DND-41 (cell line): ENCODE results near the gene SHANK1.

Experiments
- CTCF ChIP-seq: IDR thresholded peaks from 2 replicates; pipeline ENCODE4 v1.5.1; 2012; ENCODE audit warnings: borderline replicate concordance, low read length, moderate library complexity, mild to moderate bottlenecking; ENCODE audit not compliant: poor library complexity, severe bottlenecking; ENCODE audit errors: extremely low read depth
- EZH2 ChIP-seq: IDR thresholded peaks from 3 replicates; pipeline ENCODE4 v1.6.1; 2012; ENCODE audit warnings: borderline replicate concordance, low read depth, mild to moderate bottlenecking, moderate library complexity, low read length, inconsistent platforms; ENCODE audit not compliant: severe bottlenecking

- no peak for TF ChIP-seq CTCF
- no peak for TF ChIP-seq EZH2
Measured at GRCh38 chr19:50644315-50644915, 75.2 kb downstream of the SHANK1 start.
